Measurements from ENCODE around the gene BCR.

Gene BCR

DNA sequence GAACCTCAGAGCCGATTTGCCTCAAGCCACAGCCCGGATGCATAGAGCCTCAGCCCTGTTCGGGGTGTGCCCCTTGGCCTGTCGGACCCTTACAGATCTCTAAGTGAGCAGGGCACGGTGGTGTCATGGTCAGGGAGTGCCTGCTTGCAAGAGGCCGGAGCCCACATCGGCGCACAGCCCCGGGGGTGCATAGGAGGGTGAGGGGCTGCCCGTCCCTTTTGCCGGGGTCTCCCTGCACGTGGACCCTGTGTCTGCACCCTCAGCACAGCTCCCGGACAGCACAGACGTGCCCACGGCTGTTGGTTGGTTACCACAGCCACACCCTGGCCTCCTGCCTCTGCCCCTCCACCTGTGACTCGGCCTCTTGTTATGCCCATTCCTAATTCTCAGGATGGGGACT lies 28.5 kb upstream of the BCR start:
- no peak for DNase-seq (ENCODE audit: low read depth)

GRCh38 chr22:23152238-23153114 lies 27.8 kb upstream of the BCR start:
- DNase-seq (ENCODE audit: low read depth) = no peak

DNA sequence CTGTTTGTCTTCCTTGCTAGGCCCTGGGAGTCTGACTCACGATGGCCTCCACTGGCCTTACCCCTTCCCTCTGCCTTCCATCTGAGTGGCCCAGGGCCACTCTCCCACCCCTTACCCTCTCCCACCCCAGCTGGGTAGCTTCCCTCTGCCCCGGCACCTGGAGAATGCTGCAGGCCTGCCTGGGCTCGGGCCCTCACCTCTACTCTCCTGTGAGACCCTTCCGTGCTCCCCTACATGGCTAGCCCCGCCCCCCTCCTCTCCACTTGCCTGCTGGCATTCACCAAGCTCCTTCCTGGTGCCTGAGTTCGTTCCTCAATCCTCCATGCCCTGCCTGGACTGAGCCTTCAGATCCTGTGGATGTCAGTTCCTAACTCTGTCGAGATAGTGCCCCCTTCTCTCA lies 26.3 kb upstream of the BCR start:
- DNase-seq (ENCODE audit: low read depth) = no peak

DNA sequence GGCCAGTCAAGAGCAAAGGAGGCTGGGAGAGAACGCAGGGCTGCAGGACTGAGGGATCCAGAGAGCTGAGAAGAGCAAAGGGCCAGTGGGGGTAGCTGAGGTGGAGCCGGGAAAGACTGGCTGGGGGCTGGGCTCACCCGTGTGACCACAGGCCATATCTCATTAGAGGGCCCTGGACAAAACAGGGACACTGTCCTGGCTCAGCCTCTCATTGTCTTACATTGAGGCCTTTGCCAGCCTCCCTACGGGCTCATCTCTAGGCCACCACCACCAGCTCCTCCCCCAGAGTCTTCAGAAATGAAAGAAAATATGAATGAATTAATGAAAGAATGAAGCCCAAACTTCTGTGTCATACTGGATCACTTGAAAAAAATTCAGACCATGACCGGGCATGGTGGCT lies 25.8 kb upstream of the BCR start:
- no peak for DNase-seq (ENCODE audit: low read depth)

DNA sequence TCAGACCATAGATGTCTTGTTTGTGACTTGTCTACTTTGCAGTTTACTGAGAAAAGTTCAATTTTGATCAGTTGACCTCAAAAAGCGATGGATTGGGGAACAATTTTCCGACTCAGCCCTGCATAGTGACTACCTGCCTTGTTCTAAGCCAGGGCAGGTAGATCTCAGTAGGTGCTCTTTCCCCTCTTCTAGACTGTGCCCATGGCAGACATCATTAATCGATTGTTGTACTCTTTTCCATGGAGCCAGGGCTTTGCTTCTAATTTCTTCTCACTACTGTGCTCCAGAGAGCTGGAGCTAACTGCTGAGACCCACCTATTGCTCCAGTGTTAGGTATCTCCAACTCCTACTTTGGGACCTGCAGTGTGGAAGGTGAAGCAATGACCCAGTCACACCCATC lies 25.2 kb upstream of the BCR start:
- no peak for DNase-seq (ENCODE audit: low read depth)

DNA sequence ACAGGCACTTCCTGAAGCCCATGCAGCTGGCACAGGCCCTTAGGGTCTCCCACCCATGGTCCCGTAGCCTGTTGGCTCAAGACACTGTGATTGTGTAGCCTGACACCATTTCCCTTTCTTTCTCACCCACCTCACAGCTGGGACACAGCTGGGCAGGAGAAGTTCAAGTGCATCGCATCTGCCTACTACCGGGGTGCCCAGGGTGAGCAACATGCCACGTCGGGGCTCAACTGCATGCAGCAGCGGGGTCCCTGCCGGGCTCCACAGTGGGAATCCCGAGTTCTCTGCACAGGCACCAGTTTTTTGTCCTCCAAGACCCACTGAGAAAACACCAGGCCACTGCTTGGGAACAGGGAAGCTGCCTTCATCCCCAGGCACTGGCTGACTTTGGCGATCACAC lies 24.5 kb upstream of the BCR start:
- DNase-seq (ENCODE audit: low read depth) = no peak

GRCh38 chr22:23156286-23156685 lies 24.0 kb upstream of the BCR start:
- no peak for DNase-seq (ENCODE audit: low read depth)

GRCh38 chr22:23157560-23158515 lies 22.5 kb upstream of the BCR start:
- no peak for DNase-seq (ENCODE audit: low read depth)

- no peak for DNase-seq (ENCODE audit: low read depth)
These were observed 21.6 kb upstream of the BCR start for GRCh38 chr22:23158516-23159290.

GRCh38 chr22:23159291-23159630 lies 21.0 kb upstream of the BCR start:
- no peak for DNase-seq (ENCODE audit: low read depth)

- no peak for DNase-seq (ENCODE audit: low read depth)
These were observed 19.3 kb upstream of the BCR start for GRCh38 chr22:23161029-23161428.

GRCh38 chr22:23161574-23161973 lies 18.7 kb upstream of the BCR start:
- DNase-seq (ENCODE audit: low read depth) = no peak

DNA sequence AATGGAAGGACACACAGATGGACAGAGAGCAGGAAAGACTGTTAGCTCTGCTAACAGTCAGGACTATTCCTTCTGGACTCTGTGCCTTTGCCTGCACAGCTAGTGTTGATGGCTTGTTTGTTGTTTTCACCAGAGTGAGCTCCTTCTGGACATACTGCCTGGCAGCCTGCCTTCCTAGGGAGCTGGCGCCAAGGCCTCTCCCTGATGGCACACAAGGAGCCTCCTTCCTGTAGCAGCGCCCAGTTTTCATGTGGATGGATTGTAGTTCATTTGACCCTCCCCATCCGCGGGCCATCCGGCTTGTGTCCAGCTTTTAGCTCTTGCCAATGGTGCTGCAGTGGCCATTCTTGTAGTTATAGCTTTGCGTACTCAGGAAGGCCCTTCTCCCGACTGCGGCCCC lies 16.6 kb upstream of the BCR start:
- peak; percentile 18 for DNase-seq (ENCODE audit: low read depth)

DNA sequence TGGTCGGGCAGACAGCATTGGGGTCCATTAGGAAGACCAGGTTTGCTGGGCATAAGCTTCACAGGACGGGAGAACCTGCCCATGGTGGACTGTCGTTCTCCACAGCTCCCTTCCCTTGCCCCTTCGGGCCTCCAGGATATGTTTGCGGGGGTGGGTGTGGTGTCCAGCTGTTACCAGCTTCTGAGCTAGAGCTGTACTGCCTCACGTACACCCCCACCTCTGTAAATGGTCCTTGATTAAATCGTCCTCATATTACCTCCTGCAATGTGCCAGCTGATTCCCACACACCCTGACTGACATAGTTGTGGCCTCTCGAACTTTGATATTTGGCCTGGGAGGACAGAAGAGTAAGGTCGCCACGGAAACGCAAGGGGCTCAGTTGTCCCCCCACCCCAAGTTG lies 16.2 kb upstream of the BCR start:
- DNase-seq (ENCODE audit: low read depth) = no peak

DNA sequence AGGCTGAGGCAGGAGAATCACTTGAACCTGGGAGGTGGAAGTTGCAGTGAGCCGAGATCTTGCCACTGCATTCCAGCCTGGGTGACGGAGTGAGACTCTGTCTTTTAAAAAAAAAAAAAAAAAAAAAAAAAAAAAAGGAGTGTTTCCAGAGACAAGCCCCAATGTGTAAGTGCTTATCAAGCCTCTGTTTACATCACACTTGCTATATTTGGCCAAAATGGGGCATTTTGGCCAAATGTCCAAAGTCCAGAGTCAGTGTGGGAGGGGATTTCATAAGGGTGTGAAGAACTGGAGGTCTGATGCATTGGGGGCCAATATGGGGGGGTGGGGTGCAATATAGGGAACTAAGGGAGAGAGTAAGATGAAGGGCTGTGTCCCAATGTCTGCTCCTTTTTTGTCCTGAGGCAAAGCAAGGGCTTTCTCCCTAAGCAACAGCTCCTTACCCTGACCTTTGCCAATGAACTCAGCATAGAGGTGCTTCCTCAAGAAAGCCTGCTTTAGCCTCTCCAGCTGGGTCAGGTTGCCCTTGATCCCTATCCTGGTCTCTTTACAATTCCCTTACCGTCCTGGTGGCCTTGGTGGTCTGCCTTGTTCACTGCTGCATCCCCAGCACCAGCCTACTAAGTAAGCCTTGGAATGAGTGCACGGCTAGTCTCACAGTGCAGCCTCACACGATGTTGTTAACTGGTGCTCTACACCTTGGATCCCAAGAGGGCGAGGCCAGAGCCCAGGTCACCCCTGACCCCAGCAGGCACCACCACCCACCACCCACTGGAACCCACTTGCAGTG lies 14.1 kb upstream of the BCR start:
- no peak for DNase-seq (ENCODE audit: low read depth)

DNA sequence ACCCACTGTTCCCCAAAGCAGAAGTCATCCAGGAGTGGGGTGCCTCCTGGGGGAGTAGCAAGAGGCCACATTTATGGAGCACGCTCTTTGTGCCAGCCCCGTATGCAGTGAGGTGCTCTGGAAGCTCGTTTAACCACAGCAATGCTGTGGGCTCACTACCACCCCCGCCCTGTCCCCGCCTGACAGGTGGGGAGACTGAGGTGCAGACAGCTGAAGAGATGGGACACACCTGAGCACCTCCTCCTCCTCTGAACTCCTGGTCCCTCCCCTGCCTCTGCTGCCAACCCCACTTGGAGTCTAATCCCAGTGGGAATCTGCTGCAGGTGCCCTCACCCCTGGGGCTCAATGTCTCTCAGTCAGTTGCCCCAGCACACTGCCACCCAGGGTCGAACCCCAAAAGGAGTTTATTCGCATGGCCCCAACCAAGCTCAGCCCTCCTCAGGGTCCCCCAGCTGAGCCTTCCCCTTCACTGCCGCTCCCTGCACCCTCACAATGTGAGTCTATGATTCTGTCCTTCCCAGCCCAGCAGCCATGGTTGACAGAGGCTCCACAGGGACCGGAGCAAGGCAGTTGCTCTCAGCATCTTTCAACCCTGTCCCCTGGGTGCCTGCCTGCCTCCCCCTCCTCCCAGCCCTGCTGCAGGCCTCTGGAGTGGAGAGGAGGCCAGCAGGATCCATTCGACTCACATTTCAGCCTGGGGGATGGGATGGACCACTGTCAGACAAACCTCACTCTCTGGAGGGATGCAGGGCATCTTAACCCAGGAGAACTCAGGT lies 13.3 kb upstream of the BCR start:
- DNase-seq (ENCODE audit: low read depth) = no peak

DNA sequence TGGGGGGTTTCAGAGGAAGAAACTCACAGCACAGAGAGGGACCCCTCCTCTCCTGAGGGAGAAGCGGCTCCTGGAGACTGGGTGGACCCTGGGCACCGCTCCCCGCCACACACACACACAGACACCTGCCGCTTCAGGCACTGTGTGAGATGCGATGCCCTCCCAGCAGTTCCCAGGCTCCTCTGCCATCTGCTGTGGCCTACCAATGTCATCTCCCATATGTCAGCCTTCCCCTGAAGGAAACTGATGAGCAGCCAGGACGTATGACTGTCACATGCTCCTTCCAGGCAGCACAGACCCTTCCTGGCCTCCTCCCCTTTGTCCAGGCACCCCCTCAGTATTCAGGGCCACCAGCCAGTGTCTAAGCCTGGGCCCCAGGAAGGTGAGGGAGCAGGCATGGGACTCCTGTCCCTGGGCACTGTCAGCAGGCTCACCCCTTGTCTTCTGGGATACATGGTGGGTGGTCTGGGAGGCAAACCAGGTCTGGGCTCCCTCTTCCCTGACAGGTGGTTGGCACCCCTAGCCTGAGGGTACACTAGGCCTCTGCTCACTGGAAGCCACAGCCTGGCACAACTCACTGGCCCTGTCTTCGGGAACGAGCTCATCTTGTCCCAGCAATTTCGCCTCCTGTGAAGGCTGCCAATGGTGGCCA lies 11.8 kb upstream of the BCR start:
- no peak for DNase-seq (ENCODE audit: low read depth)

GRCh38 chr22:23169043-23169406 lies 11.3 kb upstream of the BCR start:
- no peak for DNase-seq (ENCODE audit: low read depth)

DNA sequence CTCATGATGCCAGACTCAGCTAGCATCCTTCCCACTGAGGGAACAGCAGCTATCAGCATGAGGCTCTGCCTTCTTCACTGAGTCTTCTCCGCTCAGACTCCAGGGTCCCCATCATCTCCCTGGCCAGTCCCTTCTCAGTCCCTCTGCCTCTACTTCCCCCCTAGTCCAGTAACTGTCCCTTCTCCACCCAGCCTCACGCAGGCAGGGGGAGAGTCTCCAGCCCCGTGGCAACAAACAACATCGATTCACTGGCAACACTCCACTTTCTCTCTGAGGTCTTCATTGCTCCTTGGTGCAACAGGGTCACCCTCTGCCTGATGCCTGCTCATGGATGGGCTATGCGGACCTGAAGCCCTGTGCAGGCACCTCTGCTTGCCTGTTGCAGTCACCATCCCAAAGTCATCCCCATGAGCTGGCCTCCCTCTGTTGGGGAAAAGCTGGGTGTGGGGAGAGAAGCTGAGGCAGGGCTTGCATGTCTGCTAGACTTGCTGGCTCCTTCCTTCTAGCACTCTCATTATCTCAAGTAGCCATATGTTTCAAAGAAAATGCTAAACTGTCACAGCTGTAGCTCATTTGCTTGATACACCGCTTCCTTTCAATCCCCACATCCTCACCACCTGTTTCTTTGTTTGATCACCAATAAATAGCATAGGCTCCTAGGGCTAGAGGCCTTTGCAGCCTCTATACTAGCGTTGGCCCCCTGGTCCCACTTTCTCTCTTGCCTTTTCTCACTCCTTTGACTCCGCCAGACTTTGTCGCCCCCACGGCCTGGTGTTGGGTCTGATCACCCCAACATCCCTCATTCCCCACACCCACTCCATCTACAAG lies 4.3 kb upstream of the BCR start:
- no peak for DNase-seq (ENCODE audit: low read depth)

GRCh38 chr22:23176645-23177027 lies 3.7 kb upstream of the BCR start:
- DNase-seq (ENCODE audit: low read depth) = no peak
